Ovary (tissue), 3 donors: ENCODE measurements around the gene ECD.

Experiments used
- EP300 ChIP-seq: sonication (generic); formaldehyde crosslinking; IDR thresholded peaks from one replicate; pipeline ENCODE4 v1.6.1; 2017; ENCODE audit warnings: antibody characterized with exemption
- POLR2A ChIP-seq: fragments of 450-650 bp; IDR thresholded peaks from one replicate; pipeline ENCODE4 v1.6.1; 2017; ENCODE audit warnings: antibody characterized with exemption, mild to moderate bottlenecking, moderate library complexity
- TF ChIP-seq, protein P1 (sequence below), 3 donors: fragments of 450-650 bp in 2 of 3; fragments of 200-600 bp in 1 of 3; IDR thresholded peaks; one replicate each; pipeline versions ENCODE4 v1.5.1 to v1.8.0; 2016 to 2022; ENCODE audit warnings: antibody characterized with exemption in 3 of 3, mild to moderate bottlenecking in 1 of 3
- donor health status: DM: no; HTN: no; CAD: no.

- TF ChIP-seq, protein P1, sequence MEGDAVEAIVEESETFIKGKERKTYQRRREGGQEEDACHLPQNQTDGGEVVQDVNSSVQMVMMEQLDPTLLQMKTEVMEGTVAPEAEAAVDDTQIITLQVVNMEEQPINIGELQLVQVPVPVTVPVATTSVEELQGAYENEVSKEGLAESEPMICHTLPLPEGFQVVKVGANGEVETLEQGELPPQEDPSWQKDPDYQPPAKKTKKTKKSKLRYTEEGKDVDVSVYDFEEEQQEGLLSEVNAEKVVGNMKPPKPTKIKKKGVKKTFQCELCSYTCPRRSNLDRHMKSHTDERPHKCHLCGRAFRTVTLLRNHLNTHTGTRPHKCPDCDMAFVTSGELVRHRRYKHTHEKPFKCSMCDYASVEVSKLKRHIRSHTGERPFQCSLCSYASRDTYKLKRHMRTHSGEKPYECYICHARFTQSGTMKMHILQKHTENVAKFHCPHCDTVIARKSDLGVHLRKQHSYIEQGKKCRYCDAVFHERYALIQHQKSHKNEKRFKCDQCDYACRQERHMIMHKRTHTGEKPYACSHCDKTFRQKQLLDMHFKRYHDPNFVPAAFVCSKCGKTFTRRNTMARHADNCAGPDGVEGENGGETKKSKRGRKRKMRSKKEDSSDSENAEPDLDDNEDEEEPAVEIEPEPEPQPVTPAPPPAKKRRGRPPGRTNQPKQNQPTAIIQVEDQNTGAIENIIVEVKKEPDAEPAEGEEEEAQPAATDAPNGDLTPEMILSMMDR (IDR thresholded peaks at IDR 0.05): no peak
- TF ChIP-seq POLR2A: no peak
- TF ChIP-seq EP300: no peak
These were observed 35.7 kb downstream of the ECD start for GRCh38 chr10:73131913-73132686.
